Esophagus (tissue), 2 donors: Measurements from ENCODE around the gene AKT3. TPM values are rescaled to one million over a fixed set of nuclear protein-coding genes. Genes with fewer than 3 reads are reported as not detected.
"Not testable (repeated sequence)": the region's sequence is repeated elsewhere in the genome, so short reads cannot be mapped to it uniquely, and the experiment has no call there.

Source experiments
- H3K27ac ChIP-seq, 2 donors: one replicate each; pipeline ENCODE4 v1.5.1; 2013; ENCODE audit warnings: low read depth in 2 of 2, mild to moderate bottlenecking in 2 of 2, inconsistent platforms in 1 of 2, low read length in 1 of 2, moderate library complexity in 1 of 2
- H3K27me3 ChIP-seq, 2 donors: one replicate each; pipeline ENCODE4 v1.6.1; 2013; ENCODE audit warnings: low read length in 2 of 2, control low read depth in 1 of 2, mild to moderate bottlenecking in 1 of 2; ENCODE audit not compliant: insufficient read depth in 2 of 2, control insufficient read depth in 1 of 2
- H3K36me3 ChIP-seq, 2 donors: one replicate each; pipeline ENCODE4 v1.6.1; 2013; ENCODE audit warnings: low read length in 1 of 2; ENCODE audit not compliant: control insufficient read depth in 2 of 2, insufficient read depth in 2 of 2
- H3K4me1 ChIP-seq, 2 donors: one replicate each; pipeline ENCODE4 v1.6.1; 2013; ENCODE audit warnings: low read length in 1 of 2; ENCODE audit not compliant: control insufficient read depth in 2 of 2, insufficient read depth in 2 of 2
- H3K4me3 ChIP-seq, 2 donors: one replicate each; pipeline ENCODE4 v1.5.1; 2013; ENCODE audit warnings: low read length in 2 of 2, mild to moderate bottlenecking in 2 of 2, low read depth in 1 of 2, moderate library complexity in 1 of 2
- H3K9me3 ChIP-seq, 2 donors: one replicate each; pipeline ENCODE4 v1.6.1; 2013; ENCODE audit warnings: mild to moderate bottlenecking in 2 of 2, low read depth in 1 of 2, low read length in 1 of 2, moderate library complexity in 1 of 2; ENCODE audit not compliant: control insufficient read depth in 2 of 2, insufficient read depth in 1 of 2
- WGBS, 2 donors: extraction: QIAGEN DNeasy Blood & Tissue Kit; methylation state at CpG; one replicate each; pipeline ENCODE4 v1.1.7; 2013; 5-methylcytosine and 5-hydroxymethylcytosine counted together
- polyA plus RNA-seq, 2 donors: library from polyadenylated mRNA; stranded (reverse); fragments of 200-250 nt; gene quantifications; one replicate each; pipeline ENCODE4 v1.2.3, GENCODE V29; 2013
- donor health status: healthy with polysubstance abuse.
- donor health status: Bipolar disorder and iron deficiency.

AKT3 gene
- polyA plus RNA-seq, 2 donors, result 2.1 to 4.4 TPM

- H3K36me3 ChIP-seq, result no peaks in the 10 kb centered on the region
- 78 to 86% methylated on average over 5 of the region's 5 CpGs for WGBS, 2 donors
- no peaks in the 10 kb centered on the region for H3K27me3 ChIP-seq
- no peak overlapping the region for H3K4me3 ChIP-seq
- H3K27ac ChIP-seq, result no peak overlapping the region
- H3K9me3 ChIP-seq, result peaks cover 0 to 6% of the 10 kb centered on the region in 2 donors
- H3K4me1 ChIP-seq, result no peaks in the 10 kb centered on the region
Observed at GRCh38 chr1:243819438-243819839, 30.6 kb downstream of the AKT3 start.

- WGBS, 2 donors, result 91 to 94% methylated on average over 13 of the region's 13 CpGs
- Histone ChIP-seq H3K27me3 (no peaks in the 10 kb centered on the region), H3K36me3 (no peaks in the 10 kb centered on the region), H3K4me1 (no peaks in the 10 kb centered on the region), H3K4me3 (no peak overlapping the region), H3K27ac (no peak overlapping the region), H3K9me3 (peaks cover 0 to 6% of the 10 kb centered on the region in 2 donors)
Observed at GRCh38 chr1:243818978-243819377, 31.1 kb downstream of the AKT3 start.

GRCh38 chr1:243814718-243815117 is 35.3 kb downstream of the AKT3 start:
- WGBS, 2 donors, result 63 to 68% methylated on average over 1 of the region's 1 CpG
- Histone ChIP-seq H3K9me3 (peaks cover 0 to 6% of the 10 kb centered on the region in 2 donors), H3K36me3 (no peaks in the 10 kb centered on the region)

GRCh38 chr1:243807346-243807745 is 42.7 kb downstream of the AKT3 start:
- H3K27me3 ChIP-seq, H3K4me1 ChIP-seq, H3K9me3 ChIP-seq, H3K4me3 ChIP-seq, H3K27ac ChIP-seq, H3K36me3 ChIP-seq: not testable (repeated sequence)
- WGBS, 2 donors, result 88 to 89% methylated on average over 11 of the region's 11 CpGs

More at GRCh38 chr1:243814718-243815117, 35.3 kb downstream of the AKT3 start:
- H3K4me1 ChIP-seq, result no peaks in the 10 kb centered on the region
- H3K4me3 ChIP-seq, result no peak overlapping the region
- no peak overlapping the region for H3K27ac ChIP-seq
- H3K27me3 ChIP-seq, result no peaks in the 10 kb centered on the region

- Histone ChIP-seq H3K36me3 (no peaks in the 10 kb centered on the region), H3K4me3 (no peak overlapping the region), H3K4me1 (no peaks in the 10 kb centered on the region), H3K9me3 (no peaks in the 10 kb centered on the region), H3K27me3 (no peaks in the 10 kb centered on the region), H3K27ac (no peak overlapping the region)
Observed at GRCh38 chr1:243806310-243806709, 43.7 kb downstream of the AKT3 start.

GRCh38 chr1:243802736-243803135 is 47.3 kb downstream of the AKT3 start:
- H3K36me3 ChIP-seq, result no peaks in the 10 kb centered on the region
- no peaks in the 10 kb centered on the region for H3K27me3 ChIP-seq
- 98 to 99% methylated on average over 3 of the region's 3 CpGs for WGBS, 2 donors
- no peaks in the 10 kb centered on the region for H3K9me3 ChIP-seq
- H3K4me3 ChIP-seq, result no peak overlapping the region
- H3K4me1 ChIP-seq, result no peaks in the 10 kb centered on the region
- no peak overlapping the region for H3K27ac ChIP-seq

- H3K36me3 ChIP-seq, result no peaks in the 10 kb centered on the region
- WGBS, 2 donors, result 71 to 75% methylated on average over 1 of the region's 1 CpG
- no peak overlapping the region for H3K4me3 ChIP-seq
- H3K4me1 ChIP-seq, result no peaks in the 10 kb centered on the region
- no peak overlapping the region for H3K27ac ChIP-seq
- no peaks in the 10 kb centered on the region for H3K9me3 ChIP-seq
- no peaks in the 10 kb centered on the region for H3K27me3 ChIP-seq
Observed at GRCh38 chr1:243801378-243801777, 48.7 kb downstream of the AKT3 start.

- no peaks in the 10 kb centered on the region for H3K9me3 ChIP-seq
Observed at GRCh38 chr1:243799908-243800307, 50.1 kb downstream of the AKT3 start.

GRCh38 chr1:243798726-243799125 is 51.3 kb downstream of the AKT3 start:
- Histone ChIP-seq H3K9me3 (no peaks in the 10 kb centered on the region), H3K4me1 (no peaks in the 10 kb centered on the region), H3K27me3 (no peaks in the 10 kb centered on the region), H3K27ac (no peak overlapping the region), H3K36me3 (no peaks in the 10 kb centered on the region), H3K4me3 (no peak overlapping the region)
- 85 to 91% methylated on average over 2 of the region's 2 CpGs for WGBS, 2 donors

More at GRCh38 chr1:243799908-243800307, 50.1 kb downstream of the AKT3 start:
- Histone ChIP-seq H3K4me1 (no peaks in the 10 kb centered on the region), H3K27ac (no peak overlapping the region), H3K36me3 (no peaks in the 10 kb centered on the region), H3K4me3 (no peak overlapping the region), H3K27me3 (no peaks in the 10 kb centered on the region)

GRCh38 chr1:243796016-243796415 is 54.0 kb downstream of the AKT3 start:
- no peaks in the 10 kb centered on the region for H3K9me3 ChIP-seq
- H3K27ac ChIP-seq, result no peak overlapping the region
- 92 to 98% methylated on average over 2 of the region's 2 CpGs for WGBS, 2 donors
- no peak overlapping the region for H3K4me3 ChIP-seq
- H3K4me1 ChIP-seq, result no peaks in the 10 kb centered on the region
- H3K36me3 ChIP-seq, result no peaks in the 10 kb centered on the region
- H3K27me3 ChIP-seq, result no peaks in the 10 kb centered on the region
